ENCODE measurements around the gene RETN. TPM values are rescaled to one million over a fixed set of nuclear protein-coding genes. Genes with fewer than 3 reads are reported as not detected.

Gene RETN
- total and polyA plus RNA-seq, 2 of the 8 experiments (the other 6 are each of a cell fraction or from before 2014, with no cell fraction given) = not detected

DNA sequence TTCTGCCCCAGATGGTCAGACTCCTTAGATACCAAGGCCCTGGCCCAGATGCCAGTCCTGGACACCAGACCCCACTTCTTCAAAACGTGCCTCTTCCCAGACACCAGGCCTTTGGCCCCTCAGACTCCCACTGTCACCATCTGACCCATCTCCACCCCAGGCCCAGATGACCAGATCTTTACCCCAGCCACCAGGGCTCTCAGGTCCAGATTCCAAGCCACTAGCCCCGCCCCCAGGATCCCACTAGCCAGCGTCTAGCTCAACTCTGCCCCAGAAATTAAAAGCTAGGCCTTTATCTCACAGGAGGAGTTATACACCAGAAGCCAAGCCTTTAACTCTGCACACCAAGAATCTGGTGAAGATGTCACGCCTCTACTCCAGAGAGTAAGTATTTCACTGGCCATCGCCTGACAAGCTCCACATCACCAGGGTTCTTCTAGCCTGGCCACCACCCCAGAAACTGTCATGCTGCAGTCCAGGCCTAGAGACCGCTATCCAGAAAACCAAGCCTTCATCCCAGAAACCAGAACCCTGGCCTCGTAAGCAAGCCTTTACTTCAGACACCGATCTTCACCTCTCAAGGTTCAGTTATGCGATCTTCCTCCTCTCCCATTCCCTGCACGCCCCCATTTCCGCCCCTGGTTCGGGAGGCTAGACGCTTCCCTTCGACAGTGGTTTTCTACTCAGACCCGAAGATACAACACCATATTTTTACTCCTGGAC, 40.1 kb upstream of the RETN start (continued):
- TF ChIP-seq, protein P1, sequence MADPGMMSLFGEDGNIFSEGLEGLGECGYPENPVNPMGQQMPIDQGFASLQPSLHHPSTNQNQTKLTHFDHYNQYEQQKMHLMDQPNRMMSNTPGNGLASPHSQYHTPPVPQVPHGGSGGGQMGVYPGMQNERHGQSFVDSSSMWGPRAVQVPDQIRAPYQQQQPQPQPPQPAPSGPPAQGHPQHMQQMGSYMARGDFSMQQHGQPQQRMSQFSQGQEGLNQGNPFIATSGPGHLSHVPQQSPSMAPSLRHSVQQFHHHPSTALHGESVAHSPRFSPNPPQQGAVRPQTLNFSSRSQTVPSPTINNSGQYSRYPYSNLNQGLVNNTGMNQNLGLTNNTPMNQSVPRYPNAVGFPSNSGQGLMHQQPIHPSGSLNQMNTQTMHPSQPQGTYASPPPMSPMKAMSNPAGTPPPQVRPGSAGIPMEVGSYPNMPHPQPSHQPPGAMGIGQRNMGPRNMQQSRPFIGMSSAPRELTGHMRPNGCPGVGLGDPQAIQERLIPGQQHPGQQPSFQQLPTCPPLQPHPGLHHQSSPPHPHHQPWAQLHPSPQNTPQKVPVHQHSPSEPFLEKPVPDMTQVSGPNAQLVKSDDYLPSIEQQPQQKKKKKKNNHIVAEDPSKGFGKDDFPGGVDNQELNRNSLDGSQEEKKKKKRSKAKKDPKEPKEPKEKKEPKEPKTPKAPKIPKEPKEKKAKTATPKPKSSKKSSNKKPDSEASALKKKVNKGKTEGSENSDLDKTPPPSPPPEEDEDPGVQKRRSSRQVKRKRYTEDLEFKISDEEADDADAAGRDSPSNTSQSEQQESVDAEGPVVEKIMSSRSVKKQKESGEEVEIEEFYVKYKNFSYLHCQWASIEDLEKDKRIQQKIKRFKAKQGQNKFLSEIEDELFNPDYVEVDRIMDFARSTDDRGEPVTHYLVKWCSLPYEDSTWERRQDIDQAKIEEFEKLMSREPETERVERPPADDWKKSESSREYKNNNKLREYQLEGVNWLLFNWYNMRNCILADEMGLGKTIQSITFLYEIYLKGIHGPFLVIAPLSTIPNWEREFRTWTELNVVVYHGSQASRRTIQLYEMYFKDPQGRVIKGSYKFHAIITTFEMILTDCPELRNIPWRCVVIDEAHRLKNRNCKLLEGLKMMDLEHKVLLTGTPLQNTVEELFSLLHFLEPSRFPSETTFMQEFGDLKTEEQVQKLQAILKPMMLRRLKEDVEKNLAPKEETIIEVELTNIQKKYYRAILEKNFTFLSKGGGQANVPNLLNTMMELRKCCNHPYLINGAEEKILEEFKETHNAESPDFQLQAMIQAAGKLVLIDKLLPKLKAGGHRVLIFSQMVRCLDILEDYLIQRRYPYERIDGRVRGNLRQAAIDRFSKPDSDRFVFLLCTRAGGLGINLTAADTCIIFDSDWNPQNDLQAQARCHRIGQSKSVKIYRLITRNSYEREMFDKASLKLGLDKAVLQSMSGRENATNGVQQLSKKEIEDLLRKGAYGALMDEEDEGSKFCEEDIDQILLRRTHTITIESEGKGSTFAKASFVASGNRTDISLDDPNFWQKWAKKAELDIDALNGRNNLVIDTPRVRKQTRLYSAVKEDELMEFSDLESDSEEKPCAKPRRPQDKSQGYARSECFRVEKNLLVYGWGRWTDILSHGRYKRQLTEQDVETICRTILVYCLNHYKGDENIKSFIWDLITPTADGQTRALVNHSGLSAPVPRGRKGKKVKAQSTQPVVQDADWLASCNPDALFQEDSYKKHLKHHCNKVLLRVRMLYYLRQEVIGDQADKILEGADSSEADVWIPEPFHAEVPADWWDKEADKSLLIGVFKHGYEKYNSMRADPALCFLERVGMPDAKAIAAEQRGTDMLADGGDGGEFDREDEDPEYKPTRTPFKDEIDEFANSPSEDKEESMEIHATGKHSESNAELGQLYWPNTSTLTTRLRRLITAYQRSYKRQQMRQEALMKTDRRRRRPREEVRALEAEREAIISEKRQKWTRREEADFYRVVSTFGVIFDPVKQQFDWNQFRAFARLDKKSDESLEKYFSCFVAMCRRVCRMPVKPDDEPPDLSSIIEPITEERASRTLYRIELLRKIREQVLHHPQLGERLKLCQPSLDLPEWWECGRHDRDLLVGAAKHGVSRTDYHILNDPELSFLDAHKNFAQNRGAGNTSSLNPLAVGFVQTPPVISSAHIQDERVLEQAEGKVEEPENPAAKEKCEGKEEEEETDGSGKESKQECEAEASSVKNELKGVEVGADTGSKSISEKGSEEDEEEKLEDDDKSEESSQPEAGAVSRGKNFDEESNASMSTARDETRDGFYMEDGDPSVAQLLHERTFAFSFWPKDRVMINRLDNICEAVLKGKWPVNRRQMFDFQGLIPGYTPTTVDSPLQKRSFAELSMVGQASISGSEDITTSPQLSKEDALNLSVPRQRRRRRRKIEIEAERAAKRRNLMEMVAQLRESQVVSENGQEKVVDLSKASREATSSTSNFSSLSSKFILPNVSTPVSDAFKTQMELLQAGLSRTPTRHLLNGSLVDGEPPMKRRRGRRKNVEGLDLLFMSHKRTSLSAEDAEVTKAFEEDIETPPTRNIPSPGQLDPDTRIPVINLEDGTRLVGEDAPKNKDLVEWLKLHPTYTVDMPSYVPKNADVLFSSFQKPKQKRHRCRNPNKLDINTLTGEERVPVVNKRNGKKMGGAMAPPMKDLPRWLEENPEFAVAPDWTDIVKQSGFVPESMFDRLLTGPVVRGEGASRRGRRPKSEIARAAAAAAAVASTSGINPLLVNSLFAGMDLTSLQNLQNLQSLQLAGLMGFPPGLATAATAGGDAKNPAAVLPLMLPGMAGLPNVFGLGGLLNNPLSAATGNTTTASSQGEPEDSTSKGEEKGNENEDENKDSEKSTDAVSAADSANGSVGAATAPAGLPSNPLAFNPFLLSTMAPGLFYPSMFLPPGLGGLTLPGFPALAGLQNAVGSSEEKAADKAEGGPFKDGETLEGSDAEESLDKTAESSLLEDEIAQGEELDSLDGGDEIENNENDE (IDR thresholded peaks at IDR 0.05; ENCODE audit: insufficient replicate concordance, low read length) = no peak
- TF ChIP-seq KDM4A (IDR thresholded peaks at IDR 0.05; ENCODE audit: low read depth, low read length, severe bottlenecking) = no peak
- no peak for TF ChIP-seq BACH1 (IDR thresholded peaks at IDR 0.05; ENCODE audit: low read length)
- no peak for TF ChIP-seq FOSL1 (IDR thresholded peaks at IDR 0.05; ENCODE audit: insufficient read depth, low read depth, low read length)
- TF ChIP-seq CBX8 (IDR thresholded peaks at IDR 0.05; ENCODE audit: borderline replicate concordance, low read depth, low read length) = no peak
- TF ChIP-seq NANOG (IDR thresholded peaks at IDR 0.05; ENCODE audit: insufficient read depth, low read depth, low read length, poor library complexity, severe bottlenecking) = no peak
- TF ChIP-seq ASH2L (IDR thresholded peaks at IDR 0.05; ENCODE audit: low read length) = no peak
- TF ChIP-seq GABPA (IDR thresholded peaks at IDR 0.05; ENCODE audit: borderline replicate concordance, insufficient read depth, low read length) = no peak
- no peak for TF ChIP-seq PHF8 (conservative IDR thresholded peaks at IDR 0.05; ENCODE audit: low read depth, low read length)
- no peak for TF ChIP-seq YY1 (IDR thresholded peaks at IDR 0.05; ENCODE audit: low read depth, low read length)

Measured in H1 (cell line).